Effector memory CD8-positive, alpha-beta T cell (primary cell): Measurements from ENCODE around the gene RHEB.

Source experiments
- ATAC-seq: fragments of 150-1000 bp; cut with Tn5 transposase; replicated peaks from 2 replicates; pipeline ENCODE4 v1.10.0; 2021; ENCODE audit warnings: mild to moderate bottlenecking, moderate library complexity
- DNase-seq, 3 experiments: peaks; one replicate each; pipeline ENCODE4 v3.0.0; 2021
- H3K27ac Mint-ChIP-seq, 2 donors: one replicate each; pipeline ENCODE4 v1.8.0; 2022; ENCODE audit warnings: mild to moderate bottlenecking in 2 of 2, mixed read lengths in 2 of 2, moderate library complexity in 2 of 2
- H3K27me3 Mint-ChIP-seq, 2 donors: one replicate each; pipeline ENCODE4 v1.8.0; 2022; ENCODE audit warnings: mixed read lengths in 2 of 2
- H3K36me3 Mint-ChIP-seq: one replicate; pipeline ENCODE4 v1.8.0; 2022; ENCODE audit warnings: mild to moderate bottlenecking, moderate library complexity, mixed read lengths; ENCODE audit not compliant: insufficient read depth
- H3K4me1 Mint-ChIP-seq, 2 donors: one replicate each; pipeline ENCODE4 v1.8.0; 2022; ENCODE audit warnings: low read depth in 2 of 2, mixed read lengths in 2 of 2
- H3K4me3 Mint-ChIP-seq, 2 donors: one replicate each; pipeline ENCODE4 v1.8.0; 2022; ENCODE audit warnings: mild to moderate bottlenecking in 2 of 2, mixed read lengths in 2 of 2, moderate library complexity in 2 of 2
- H3K9me3 Mint-ChIP-seq, 2 donors: one replicate each; pipeline ENCODE4 v1.8.0; 2022; ENCODE audit warnings: mixed read lengths in 2 of 2

The RHEB gene

DNA sequence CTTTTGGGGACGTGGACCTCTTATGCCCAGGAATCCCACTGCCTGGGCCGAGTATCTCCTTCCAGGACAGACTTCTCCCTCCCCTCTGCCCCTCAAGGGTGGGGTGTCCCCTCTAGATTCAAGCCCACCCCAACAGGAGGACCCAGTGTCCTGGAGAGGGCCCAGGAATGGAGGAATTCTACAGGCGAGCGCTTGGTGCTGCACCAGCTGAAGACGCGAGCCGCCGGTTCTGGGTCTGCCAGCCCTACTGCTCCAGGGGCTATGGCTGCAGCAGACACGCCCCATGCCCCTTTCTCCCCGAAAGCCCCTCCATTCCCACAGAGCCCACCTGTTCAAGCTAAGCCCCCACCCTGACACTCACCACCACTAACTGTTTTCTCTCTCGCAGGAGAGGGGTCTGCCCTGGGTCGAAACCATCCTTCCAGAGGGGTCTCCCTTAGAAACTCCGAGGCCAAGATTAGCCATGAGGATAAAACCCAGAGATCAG is 88.4 kb downstream of the RHEB start:
- Mint-ChIP-seq H3K27me3 (no peaks in the 10 kb centered on the region), H3K4me3 (peak overlapping the region in 1 of 2 donors; percentile 46), H3K27ac (no peak overlapping the region), H3K36me3 (peaks cover 7% of the 10 kb centered on the region), H3K4me1 (peaks cover 25 to 42% of the 10 kb centered on the region in 2 donors), H3K9me3 (no peaks in the 10 kb centered on the region)
- DNase-seq = no peak
- no peak for ATAC-seq

- H3K9me3 Mint-ChIP-seq = no peaks in the 10 kb centered on the region
- no peaks in the 10 kb centered on the region for H3K27me3 Mint-ChIP-seq
- no peak for DNase-seq
- ATAC-seq = no peak
- H3K4me3 Mint-ChIP-seq = peak overlapping the region; percentile 55 to 71
- peaks cover 7% of the 10 kb centered on the region for H3K36me3 Mint-ChIP-seq
- peak overlapping the region; percentile 76 to 86 for H3K27ac Mint-ChIP-seq
- H3K4me1 Mint-ChIP-seq = peaks cover 25 to 42% of the 10 kb centered on the region in 2 donors
These were observed 89.1 kb downstream of the RHEB start for GRCh38 chr7:151430391-151431205.

DNA sequence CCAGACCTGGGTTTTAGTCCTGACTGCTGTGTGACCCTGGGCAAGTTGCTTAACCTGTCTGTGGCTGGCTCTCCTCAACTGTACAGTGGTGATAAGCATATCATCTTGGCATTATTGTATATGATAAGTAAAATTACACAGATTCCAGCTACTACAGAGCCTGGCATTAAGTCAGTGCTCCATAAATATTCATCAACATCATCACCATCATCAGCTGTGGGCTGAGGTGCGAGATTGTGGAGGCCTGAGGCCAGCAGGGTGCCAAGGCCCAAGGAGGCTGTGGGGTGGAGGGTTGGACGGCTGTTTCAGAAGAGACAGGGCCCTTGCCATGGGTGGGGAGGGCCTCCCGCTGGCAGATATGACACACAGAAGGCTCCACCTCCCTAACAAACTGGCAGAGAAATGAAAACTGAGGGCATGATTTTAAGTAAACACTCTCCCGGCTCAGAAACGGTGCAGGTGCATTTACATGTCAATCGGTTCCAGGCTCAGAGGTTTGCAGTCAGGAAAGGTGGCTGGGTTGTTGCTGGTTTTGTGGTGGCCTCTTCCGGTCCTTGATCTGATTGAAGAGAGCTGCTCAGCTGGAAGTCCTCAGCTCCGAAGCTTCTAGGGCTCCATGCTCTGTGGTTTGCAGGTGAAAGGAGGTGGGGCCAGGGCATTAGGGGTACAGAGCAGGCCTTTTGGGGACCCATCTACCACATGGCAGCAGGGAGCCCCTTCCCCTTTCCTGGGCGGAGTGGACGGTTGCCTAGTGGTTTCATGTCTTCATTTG is 89.9 kb downstream of the RHEB start:
- H3K4me1 Mint-ChIP-seq = peaks cover 25 to 42% of the 10 kb centered on the region in 2 donors

GRCh38 chr7:151429237-151429559 is 90.5 kb downstream of the RHEB start:
- H3K9me3 Mint-ChIP-seq = no peaks in the 10 kb centered on the region
- peaks cover 25 to 42% of the 10 kb centered on the region in 2 donors for H3K4me1 Mint-ChIP-seq
- ATAC-seq = no peak
- H3K27ac Mint-ChIP-seq = peak overlapping the region; percentile 76 to 86
- H3K36me3 Mint-ChIP-seq = peaks cover 7% of the 10 kb centered on the region
- no peak for DNase-seq
- H3K27me3 Mint-ChIP-seq = no peaks in the 10 kb centered on the region
- peak overlapping the region in 1 of 2 donors; percentile 71 for H3K4me3 Mint-ChIP-seq

More for the DNA sequence above, 89.9 kb downstream of the RHEB start:
- peak; percentile 45 to 55 (median 53) for DNase-seq
- peaks cover 7% of the 10 kb centered on the region for H3K36me3 Mint-ChIP-seq
- no peaks in the 10 kb centered on the region for H3K9me3 Mint-ChIP-seq
- peak overlapping the region; percentile 55 to 71 for H3K4me3 Mint-ChIP-seq
- peak overlapping the region; percentile 76 to 86 for H3K27ac Mint-ChIP-seq
- peak; percentile 76 for ATAC-seq
- H3K27me3 Mint-ChIP-seq = no peaks in the 10 kb centered on the region

- Mint-ChIP-seq H3K27ac (peak overlapping the region; percentile 86 to 87), H3K9me3 (no peaks in the 10 kb centered on the region), H3K36me3 (peaks cover 4% of the 10 kb centered on the region), H3K27me3 (no peaks in the 10 kb centered on the region), H3K4me1 (peaks cover 25 to 42% of the 10 kb centered on the region in 2 donors), H3K4me3 (peak overlapping the region; percentile 40 to 58)
- no peak for DNase-seq
- no peak for ATAC-seq
These were observed 91.1 kb downstream of the RHEB start for GRCh38 chr7:151428378-151429236.

DNA sequence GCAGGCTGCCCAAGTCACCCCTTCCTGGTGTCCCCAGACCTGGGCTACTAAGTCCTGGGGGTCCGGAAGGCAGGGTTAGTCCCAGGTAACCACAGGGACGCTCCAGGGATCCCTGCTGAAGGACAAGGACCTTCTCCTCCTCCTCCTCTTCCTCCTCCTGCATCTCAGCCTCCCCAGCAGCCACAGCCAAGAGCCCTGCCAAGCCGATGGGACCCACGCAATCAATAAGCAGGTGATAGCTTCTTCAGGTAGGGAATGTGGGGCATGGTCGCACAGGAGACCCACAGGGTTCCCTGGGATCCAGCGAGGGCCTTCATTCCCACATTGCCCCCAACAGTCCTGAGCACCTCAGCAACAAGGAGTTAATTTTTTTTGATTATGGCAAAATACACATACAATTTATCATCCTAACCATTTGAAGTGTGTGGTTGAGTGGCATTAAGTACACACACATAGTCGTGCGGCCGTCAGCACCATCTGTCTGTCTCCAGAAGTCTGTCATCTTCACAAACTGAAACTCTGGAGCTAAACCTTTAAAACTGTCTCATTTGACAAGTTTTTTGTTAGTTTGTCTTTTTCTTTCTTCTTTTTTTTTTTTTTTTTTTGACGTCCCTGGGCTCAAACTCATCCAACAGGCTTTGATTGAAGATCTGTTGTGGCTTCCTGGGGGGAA is 91.9 kb downstream of the RHEB start:
- peak overlapping the region; percentile 73 to 87 for H3K27ac Mint-ChIP-seq
- DNase-seq = no peak
- peaks cover 3% of the 10 kb centered on the region for H3K36me3 Mint-ChIP-seq
- no peaks in the 10 kb centered on the region for H3K9me3 Mint-ChIP-seq
- H3K27me3 Mint-ChIP-seq = no peaks in the 10 kb centered on the region
- ATAC-seq = no peak
- H3K4me1 Mint-ChIP-seq = peaks cover 21 to 34% of the 10 kb centered on the region in 2 donors
- H3K4me3 Mint-ChIP-seq = peak overlapping the region; percentile 40 to 58

GRCh38 chr7:151426904-151427704 is 92.6 kb downstream of the RHEB start:
- peaks cover 0 to 3% of the 10 kb centered on the region in 2 donors for H3K27me3 Mint-ChIP-seq
- peaks cover 18 to 31% of the 10 kb centered on the region in 2 donors for H3K4me1 Mint-ChIP-seq
- no peak for ATAC-seq
- no peak for DNase-seq
- no peaks in the 10 kb centered on the region for H3K9me3 Mint-ChIP-seq
- no peak overlapping the region for H3K4me3 Mint-ChIP-seq
- H3K36me3 Mint-ChIP-seq = no peaks in the 10 kb centered on the region
- peak overlapping the region in 1 of 2 donors; percentile 73 for H3K27ac Mint-ChIP-seq

- H3K4me3 Mint-ChIP-seq = no peak overlapping the region
- H3K27me3 Mint-ChIP-seq = peaks cover 5 to 9% of the 10 kb centered on the region in 2 donors
- H3K9me3 Mint-ChIP-seq = no peaks in the 10 kb centered on the region
- H3K27ac Mint-ChIP-seq = no peak overlapping the region
- DNase-seq (no peak), ATAC-seq (no peak)
- peaks cover 18 to 30% of the 10 kb centered on the region in 2 donors for H3K4me1 Mint-ChIP-seq
- no peaks in the 10 kb centered on the region for H3K36me3 Mint-ChIP-seq
These were observed 93.2 kb downstream of the RHEB start for GRCh38 chr7:151426441-151426903.

- H3K9me3 Mint-ChIP-seq = no peaks in the 10 kb centered on the region
- H3K27me3 Mint-ChIP-seq = peaks cover 9 to 10% of the 10 kb centered on the region in 2 donors
- H3K27ac Mint-ChIP-seq = no peak overlapping the region
- peaks cover 18 to 29% of the 10 kb centered on the region in 2 donors for H3K4me1 Mint-ChIP-seq
- H3K4me3 Mint-ChIP-seq = no peak overlapping the region
- ATAC-seq (no peak), DNase-seq (no peak)
- H3K36me3 Mint-ChIP-seq = no peaks in the 10 kb centered on the region
These were observed 93.8 kb downstream of the RHEB start for GRCh38 chr7:151425670-151426440.

- DNase-seq = no peak
- H3K4me3 Mint-ChIP-seq = no peak overlapping the region
- peaks cover 16 to 19% of the 10 kb centered on the region in 2 donors for H3K27me3 Mint-ChIP-seq
- H3K4me1 Mint-ChIP-seq = peaks cover 11 to 21% of the 10 kb centered on the region in 2 donors
- H3K36me3 Mint-ChIP-seq = no peaks in the 10 kb centered on the region
- H3K27ac Mint-ChIP-seq = peak overlapping the region in 1 of 2 donors; percentile 32
- peaks cover 0 to 6% of the 10 kb centered on the region in 2 donors for H3K9me3 Mint-ChIP-seq
- ATAC-seq = no peak
These were observed 94.9 kb downstream of the RHEB start for GRCh38 chr7:151424799-151425198.

DNA sequence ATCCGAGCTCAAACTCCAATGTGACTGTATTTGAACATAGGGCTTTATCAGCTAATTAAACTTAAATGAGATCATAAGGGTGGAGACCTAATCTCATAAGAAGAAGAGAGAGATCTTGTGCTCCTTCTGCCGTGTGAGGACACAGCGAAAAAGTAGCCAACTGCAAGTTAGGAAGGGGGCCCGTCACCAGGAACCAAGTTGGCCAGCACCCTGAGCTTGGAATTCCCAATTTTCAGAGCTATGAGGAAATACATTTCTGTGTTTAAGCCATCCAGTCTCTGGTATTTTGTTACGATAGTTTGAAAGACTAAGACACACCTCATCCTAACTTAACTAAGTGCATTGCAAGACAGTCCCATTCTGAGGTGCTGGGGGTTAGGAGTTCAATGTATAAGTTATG is 95.8 kb downstream of the RHEB start:
- Mint-ChIP-seq H3K9me3 (peaks cover 0 to 6% of the 10 kb centered on the region in 2 donors), H3K27ac (no peak overlapping the region), H3K36me3 (no peaks in the 10 kb centered on the region), H3K4me1 (peaks cover 5 to 13% of the 10 kb centered on the region in 2 donors), H3K27me3 (peaks cover 16 to 19% of the 10 kb centered on the region in 2 donors), H3K4me3 (no peak overlapping the region)
- DNase-seq = no peak
- ATAC-seq = no peak
